Activated CD4-positive, CD25-positive, alpha-beta regulatory T cell treated with anti-CD3 and anti-CD28 coated beads, Interleukin-2, amount 50 U/mL, for 16 hours (primary cell): ENCODE data around the gene GPR85.
"Not testable (repeated sequence)": the region's sequence is repeated elsewhere in the genome, so short reads cannot be mapped to it uniquely, and the experiment has no call there.

Experiments used
- DNase-seq: peaks from one replicate; pipeline ENCODE4 v3.0.0-alpha.2; 2020; ENCODE audit warnings: low read depth, low spot score

Gene GPR85

GRCh38 chr7:113083816-113084495, 2.7 kb downstream of the GPR85 start:
- no peak for DNase-seq

- DNase-seq: no peak
These were observed 3.4 kb downstream of the GPR85 start for GRCh38 chr7:113083132-113083815.

- no peak for DNase-seq
These were observed 8.3 kb downstream of the GPR85 start for GRCh38 chr7:113078331-113078730.

DNA sequence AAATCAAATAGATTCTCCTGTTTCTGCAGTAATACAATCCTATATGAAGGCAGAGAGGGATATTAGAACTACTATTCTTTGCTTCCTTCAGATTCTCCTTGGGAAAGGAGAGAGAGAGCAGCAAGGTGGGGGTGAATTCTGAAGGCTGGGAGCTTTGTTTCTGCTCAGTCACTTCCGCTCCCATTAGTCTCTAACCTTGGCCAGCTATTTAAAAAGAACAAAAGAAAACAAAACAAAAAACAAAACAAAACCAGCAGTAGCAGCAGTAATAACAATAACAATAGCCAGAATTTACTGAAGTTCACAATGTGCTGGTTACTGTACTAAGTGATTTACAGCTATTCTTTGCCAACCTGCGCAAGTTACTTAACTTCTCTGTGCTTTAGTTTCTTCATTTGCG, 9.9 kb downstream of the GPR85 start:
- DNase-seq: no peak

GRCh38 chr7:113071465-113071864, 15.2 kb downstream of the GPR85 start:
- no peak for DNase-seq

- no peak for DNase-seq
These were observed 24.1 kb downstream of the GPR85 start for GRCh38 chr7:113062499-113062898.

DNA sequence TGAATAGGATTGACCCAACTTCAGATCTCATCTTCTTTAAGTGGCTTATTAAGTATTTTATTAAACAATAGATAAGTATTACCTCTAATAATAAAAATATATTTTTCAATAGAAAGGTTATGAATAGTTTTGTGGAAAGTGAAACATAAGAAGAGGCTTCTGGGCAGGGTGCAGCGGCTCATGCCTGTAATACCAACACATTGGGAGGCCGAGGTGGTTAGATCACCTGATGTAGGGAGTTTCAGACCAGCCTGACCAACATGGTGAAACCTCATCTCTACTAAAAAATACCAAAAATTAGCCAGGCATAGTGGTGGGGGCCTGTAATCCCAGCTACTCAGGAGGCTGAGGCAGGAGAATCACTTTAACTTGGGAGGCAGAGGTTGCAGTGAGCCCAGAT, 26.5 kb downstream of the GPR85 start:
- no peak for DNase-seq

GRCh38 chr7:113054938-113055337, 31.7 kb downstream of the GPR85 start:
- DNase-seq: no peak

DNA sequence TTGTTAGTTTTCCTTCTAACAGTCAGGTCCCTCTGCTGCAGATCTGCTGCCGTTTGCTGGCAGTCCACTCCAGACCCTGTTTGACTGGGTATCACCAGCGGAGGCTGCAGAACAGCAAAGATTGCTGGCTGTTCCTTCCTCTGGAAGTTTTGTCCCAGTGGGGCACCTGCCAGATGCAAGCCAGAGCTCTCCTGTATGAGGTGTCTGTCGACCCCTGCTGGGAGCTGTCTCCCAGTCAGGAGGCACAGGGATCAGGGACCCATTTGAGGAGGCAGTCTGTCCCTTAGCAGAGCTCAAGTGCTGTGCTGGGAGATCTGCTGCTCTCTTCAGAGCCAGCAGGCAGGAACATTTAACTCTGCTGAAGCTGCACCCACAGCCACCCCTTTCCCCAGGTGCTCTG, 32.4 kb downstream of the GPR85 start:
- not testable (repeated sequence) for DNase-seq

DNA sequence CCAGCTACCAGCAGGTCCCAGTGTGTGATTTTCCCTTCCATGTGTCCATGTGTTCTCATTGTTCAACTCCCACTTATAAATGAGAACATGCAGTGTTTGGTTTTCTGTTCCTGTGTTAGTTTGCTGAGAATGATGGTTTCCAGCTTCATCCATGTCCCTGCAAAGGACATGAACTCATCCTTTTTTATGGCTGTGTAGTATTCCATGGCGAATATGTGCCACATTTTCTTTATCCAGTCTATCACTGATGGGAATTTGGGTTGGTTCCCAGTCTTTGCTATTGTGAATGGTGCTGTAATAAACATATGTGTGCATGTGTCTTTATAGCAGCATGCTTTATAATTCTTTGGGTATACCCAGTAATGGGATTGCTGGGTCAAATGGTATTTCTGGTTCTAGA, 37.4 kb downstream of the GPR85 start:
- DNase-seq: not testable (repeated sequence)

- no peak for DNase-seq
These were observed 40.2 kb downstream of the GPR85 start for GRCh38 chr7:113046453-113046852.

DNA sequence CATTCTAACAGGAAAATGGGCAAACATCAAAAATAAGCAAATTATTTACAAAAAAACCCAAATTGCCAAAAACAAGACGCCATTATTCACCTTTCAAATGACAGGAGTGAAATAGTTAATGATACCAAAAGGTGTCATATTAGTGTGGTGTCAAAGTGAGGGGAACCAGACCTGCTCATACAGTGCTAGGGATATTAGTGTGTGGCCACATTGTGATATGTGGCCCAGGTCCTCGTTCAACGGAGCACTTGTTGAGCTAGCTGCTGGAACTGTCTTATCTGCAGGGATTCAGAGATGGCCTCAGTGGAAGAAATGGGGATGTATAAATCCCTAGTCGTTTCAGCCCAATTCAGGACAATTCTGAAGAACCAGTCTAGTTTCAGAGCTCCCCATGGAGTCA, 41.2 kb downstream of the GPR85 start:
- DNase-seq: no peak

DNA sequence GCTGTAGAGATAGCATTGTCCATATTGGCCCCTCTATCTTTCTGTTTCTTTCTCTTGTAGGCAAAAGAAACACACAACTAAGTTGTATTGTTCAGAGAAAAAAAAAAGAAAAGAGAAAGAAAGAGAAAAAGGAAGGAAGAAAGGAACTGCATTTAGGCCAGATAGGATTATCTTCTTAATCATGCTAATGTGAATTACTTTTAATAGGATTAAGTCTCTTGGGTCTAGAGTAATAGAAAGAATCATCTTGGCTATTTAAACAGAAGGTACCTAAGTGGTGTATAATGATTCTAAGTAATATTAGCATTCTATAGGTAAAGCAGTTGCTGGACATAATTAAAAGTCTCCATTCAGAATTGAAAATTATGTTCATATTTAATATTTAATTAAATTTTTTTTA, 42.2 kb downstream of the GPR85 start:
- no peak for DNase-seq

DNA sequence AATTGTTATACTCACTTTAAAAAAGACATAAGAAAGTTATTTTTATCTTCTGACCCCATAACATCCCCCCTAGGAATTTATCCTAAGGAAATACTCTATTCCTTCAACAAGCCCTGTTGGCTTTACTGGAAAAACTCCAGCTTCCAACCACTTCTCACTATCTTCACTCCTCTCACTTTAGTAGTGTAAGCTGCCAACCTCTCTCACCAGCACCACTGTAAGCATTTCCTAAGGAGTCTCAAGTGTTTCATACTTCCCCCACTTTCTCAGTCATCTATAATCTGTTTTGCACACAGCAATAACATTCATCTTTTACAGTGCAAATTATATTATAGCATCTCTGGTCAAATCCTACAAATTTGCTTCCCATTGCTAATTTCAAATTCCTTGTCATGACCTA, 45.8 kb downstream of the GPR85 start:
- DNase-seq: no peak

DNA sequence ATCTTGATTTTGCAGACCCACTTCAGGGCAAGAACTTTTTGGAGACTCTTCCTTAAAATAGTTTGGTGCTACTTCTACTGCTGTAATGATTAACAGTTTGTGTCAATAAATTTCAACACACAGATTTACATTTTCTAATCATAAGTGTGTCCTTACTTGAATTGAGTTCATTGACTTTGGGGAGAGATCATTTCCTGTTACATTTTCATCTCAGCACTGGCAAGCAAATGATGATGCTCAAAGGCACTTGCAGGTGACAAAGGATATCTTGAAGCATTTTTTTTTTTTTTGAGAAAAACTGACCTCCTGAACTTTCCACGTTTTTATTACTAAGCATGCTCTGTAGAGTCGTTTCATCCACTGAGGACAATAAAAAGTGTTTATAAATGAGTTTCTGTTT, 52.7 kb downstream of the GPR85 start:
- DNase-seq: no peak
